Stimulated activated naive CD8-positive, alpha-beta T cell treated with anti-CD3 and anti-CD28 coated beads, Interleukin-15, Interleukin-2, amounts not matched to agents 100 ng/mL and 50 ng/mL, for 24 hours (primary cell): ENCODE data around the gene EIF2B5.
"Not testable (repeated sequence)": the region's sequence is repeated elsewhere in the genome, so short reads cannot be mapped to it uniquely, and the experiment has no call there.

Source experiments
- H3K27ac Mint-ChIP-seq: one replicate; pipeline ENCODE4 v1.8.0; 2021; ENCODE audit warnings: mild to moderate bottlenecking, mixed read lengths
- H3K27me3 Mint-ChIP-seq: one replicate; pipeline ENCODE4 v1.8.0; 2021; ENCODE audit warnings: mixed read lengths
- H3K36me3 Mint-ChIP-seq: one replicate; pipeline ENCODE4 v1.8.0; 2021; ENCODE audit warnings: low read depth, mixed read lengths
- H3K4me1 Mint-ChIP-seq: one replicate; pipeline ENCODE4 v1.8.0; 2021; ENCODE audit warnings: low read depth, mixed read lengths
- H3K4me3 Mint-ChIP-seq: one replicate; pipeline ENCODE4 v1.8.0; 2021; ENCODE audit warnings: mild to moderate bottlenecking, mixed read lengths
- H3K9me3 Mint-ChIP-seq: one replicate; pipeline ENCODE4 v1.8.0; 2021; ENCODE audit warnings: mixed read lengths

EIF2B5 gene

DNA sequence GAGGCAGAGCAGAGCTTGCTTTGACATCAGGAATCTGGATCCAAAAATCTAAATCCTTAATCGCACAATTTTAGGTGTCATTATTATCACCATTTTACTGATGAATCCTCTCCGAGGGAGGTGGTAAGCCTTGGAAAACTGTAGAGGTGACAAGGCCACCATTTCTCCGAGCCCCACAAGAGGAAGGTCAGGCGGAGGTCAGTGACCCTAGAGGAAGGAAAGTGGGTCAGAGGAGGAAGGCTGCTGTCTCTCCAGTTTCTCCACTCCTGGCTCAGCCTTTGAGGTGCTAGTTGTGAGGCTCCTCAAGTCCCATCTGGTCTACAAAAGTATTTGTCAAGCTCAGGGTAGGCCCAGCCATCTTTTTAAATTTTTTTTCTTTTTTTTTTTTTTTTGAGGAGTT lies 23.2 kb downstream of the EIF2B5 start:
- Mint-ChIP-seq H3K4me1 (peaks cover 32% of the 10 kb centered on the region), H3K27ac (no peak overlapping the region), H3K36me3 (peaks cover 5% of the 10 kb centered on the region), H3K9me3 (no peaks in the 10 kb centered on the region), H3K27me3 (no peaks in the 10 kb centered on the region), H3K4me3 (no peak overlapping the region)

DNA sequence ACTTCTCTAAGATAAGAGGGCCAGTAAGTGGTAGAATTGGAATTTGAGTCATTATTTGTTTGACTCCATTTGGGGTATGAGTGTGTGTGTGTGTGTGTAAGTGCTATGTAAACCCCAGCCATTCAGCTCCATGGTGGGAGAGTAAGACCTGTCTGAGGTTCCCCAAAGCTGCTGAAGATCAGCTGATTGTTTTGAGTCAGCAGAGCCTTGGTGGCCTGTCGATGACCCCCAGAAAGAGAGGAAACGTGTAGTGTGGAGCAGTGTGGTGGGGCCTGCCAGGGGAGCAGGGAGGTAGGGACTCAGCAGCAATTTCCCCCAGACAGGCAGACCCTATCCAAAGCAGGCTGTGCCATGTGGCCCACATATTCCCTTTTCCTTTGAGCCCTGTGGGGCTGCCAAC lies 25.3 kb downstream of the EIF2B5 start:
- Mint-ChIP-seq H3K9me3 (no peaks in the 10 kb centered on the region), H3K4me1 (peaks cover 32% of the 10 kb centered on the region), H3K27ac (no peak overlapping the region), H3K4me3 (no peak overlapping the region), H3K36me3 (peaks cover 13% of the 10 kb centered on the region), H3K27me3 (no peaks in the 10 kb centered on the region)

GRCh38 chr3:184162571-184163070 lies 27.5 kb downstream of the EIF2B5 start:
- peaks cover 24% of the 10 kb centered on the region for H3K36me3 Mint-ChIP-seq
- H3K27me3 Mint-ChIP-seq, H3K27ac Mint-ChIP-seq, H3K9me3 Mint-ChIP-seq, H3K4me3 Mint-ChIP-seq: not testable (repeated sequence)
- H3K4me1 Mint-ChIP-seq, result peaks cover 22% of the 10 kb centered on the region

DNA sequence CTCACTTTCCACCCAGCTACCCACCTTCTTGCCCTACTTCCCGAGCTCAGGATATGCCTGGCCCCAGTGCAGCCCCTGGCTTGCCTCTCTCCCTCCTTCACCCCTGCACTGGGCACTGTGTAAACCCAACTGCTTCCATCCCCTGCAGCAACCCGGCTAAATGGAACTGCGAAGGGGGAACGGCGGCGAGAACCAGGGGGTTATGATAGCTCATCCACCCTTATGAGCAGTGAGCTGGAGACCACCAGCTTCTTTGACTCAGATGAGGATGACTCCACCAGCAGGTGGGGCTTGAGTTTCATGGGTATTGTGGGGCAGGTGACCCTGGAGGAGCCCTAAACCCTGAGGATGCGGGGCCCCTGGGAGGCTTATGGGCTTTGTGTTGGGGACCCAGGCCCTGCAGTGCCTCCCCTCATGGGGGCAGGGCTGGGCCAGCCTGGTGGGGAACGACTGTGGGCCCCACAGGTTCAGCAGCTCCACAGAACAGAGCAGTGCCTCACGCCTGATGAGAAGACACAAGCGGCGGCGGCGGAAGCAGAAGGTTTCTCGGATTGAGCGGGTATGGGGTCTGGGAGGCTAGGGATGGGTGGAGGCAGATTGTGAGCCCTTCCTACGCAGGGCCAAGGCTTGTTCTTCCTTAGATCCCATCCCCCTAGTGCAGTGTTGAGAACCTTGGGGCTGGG lies 29.6 kb downstream of the EIF2B5 start:
- H3K9me3 Mint-ChIP-seq, result no peaks in the 10 kb centered on the region
- peaks cover 28% of the 10 kb centered on the region for H3K36me3 Mint-ChIP-seq
- no peaks in the 10 kb centered on the region for H3K27me3 Mint-ChIP-seq
- peaks cover 5% of the 10 kb centered on the region for H3K4me1 Mint-ChIP-seq
- H3K4me3 Mint-ChIP-seq, result no peak overlapping the region
- H3K27ac Mint-ChIP-seq, result no peak overlapping the region

GRCh38 chr3:184165543-184165942 lies 30.4 kb downstream of the EIF2B5 start:
- H3K4me3 Mint-ChIP-seq, result no peak overlapping the region
- H3K27me3 Mint-ChIP-seq, result no peaks in the 10 kb centered on the region
- no peaks in the 10 kb centered on the region for H3K9me3 Mint-ChIP-seq
- no peak overlapping the region for H3K27ac Mint-ChIP-seq
- H3K4me1 Mint-ChIP-seq, result no peaks in the 10 kb centered on the region
- H3K36me3 Mint-ChIP-seq, result peaks cover 23% of the 10 kb centered on the region

- H3K27ac Mint-ChIP-seq, result no peak overlapping the region
- peaks cover 30% of the 10 kb centered on the region for H3K36me3 Mint-ChIP-seq
- H3K27me3 Mint-ChIP-seq, result no peaks in the 10 kb centered on the region
- H3K4me3 Mint-ChIP-seq, result no peak overlapping the region
- H3K9me3 Mint-ChIP-seq, result no peaks in the 10 kb centered on the region
- H3K4me1 Mint-ChIP-seq, result no peaks in the 10 kb centered on the region
These were observed 31.5 kb downstream of the EIF2B5 start for GRCh38 chr3:184166671-184167070.

DNA sequence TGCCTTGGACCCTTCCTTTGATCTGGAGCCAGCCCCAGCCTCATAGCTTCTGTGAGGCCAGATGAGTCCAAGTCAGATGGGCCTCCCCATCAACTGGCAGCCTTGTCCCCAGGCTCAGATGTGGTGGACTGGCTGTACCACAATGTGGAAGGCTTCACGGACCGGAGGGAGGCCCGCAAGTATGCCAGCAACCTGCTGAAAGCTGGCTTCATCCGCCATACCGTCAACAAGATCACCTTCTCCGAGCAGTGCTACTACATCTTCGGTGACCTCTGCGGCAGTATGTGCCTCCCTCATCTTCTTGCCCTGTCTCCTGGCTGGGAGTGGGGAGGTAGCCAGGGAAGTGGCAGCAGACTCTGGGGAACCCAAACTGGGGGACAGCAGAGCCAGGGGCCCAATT lies 32.6 kb downstream of the EIF2B5 start:
- H3K9me3 Mint-ChIP-seq, result no peaks in the 10 kb centered on the region
- no peak overlapping the region for H3K4me3 Mint-ChIP-seq
- no peak overlapping the region for H3K27ac Mint-ChIP-seq
- H3K4me1 Mint-ChIP-seq, result no peaks in the 10 kb centered on the region
- no peaks in the 10 kb centered on the region for H3K27me3 Mint-ChIP-seq
- peaks cover 32% of the 10 kb centered on the region for H3K36me3 Mint-ChIP-seq

GRCh38 chr3:184168363-184169120 lies 33.4 kb downstream of the EIF2B5 start:
- Mint-ChIP-seq H3K36me3 (peaks cover 35% of the 10 kb centered on the region), H3K9me3 (no peaks in the 10 kb centered on the region), H3K4me3 (no peak overlapping the region), H3K4me1 (no peaks in the 10 kb centered on the region), H3K27ac (no peak overlapping the region), H3K27me3 (no peaks in the 10 kb centered on the region)

GRCh38 chr3:184169896-184170875 lies 35.0 kb downstream of the EIF2B5 start:
- Mint-ChIP-seq H3K4me3 (no peak overlapping the region), H3K27ac (no peak overlapping the region), H3K27me3 (no peaks in the 10 kb centered on the region), H3K9me3 (no peaks in the 10 kb centered on the region), H3K4me1 (peaks cover 5% of the 10 kb centered on the region), H3K36me3 (peaks cover 28% of the 10 kb centered on the region)

- Mint-ChIP-seq H3K9me3 (no peaks in the 10 kb centered on the region), H3K27ac (no peak overlapping the region), H3K4me3 (no peak overlapping the region), H3K27me3 (no peaks in the 10 kb centered on the region), H3K4me1 (peaks cover 19% of the 10 kb centered on the region), H3K36me3 (peaks cover 24% of the 10 kb centered on the region)
These were observed 36.4 kb downstream of the EIF2B5 start for GRCh38 chr3:184171562-184171961.

GRCh38 chr3:184172681-184173373 lies 37.7 kb downstream of the EIF2B5 start:
- H3K4me1 Mint-ChIP-seq, result peaks cover 28% of the 10 kb centered on the region
- H3K27me3 Mint-ChIP-seq, result no peaks in the 10 kb centered on the region
- no peak overlapping the region for H3K27ac Mint-ChIP-seq
- H3K4me3 Mint-ChIP-seq, result no peak overlapping the region
- H3K36me3 Mint-ChIP-seq, result peaks cover 18% of the 10 kb centered on the region
- no peaks in the 10 kb centered on the region for H3K9me3 Mint-ChIP-seq

DNA sequence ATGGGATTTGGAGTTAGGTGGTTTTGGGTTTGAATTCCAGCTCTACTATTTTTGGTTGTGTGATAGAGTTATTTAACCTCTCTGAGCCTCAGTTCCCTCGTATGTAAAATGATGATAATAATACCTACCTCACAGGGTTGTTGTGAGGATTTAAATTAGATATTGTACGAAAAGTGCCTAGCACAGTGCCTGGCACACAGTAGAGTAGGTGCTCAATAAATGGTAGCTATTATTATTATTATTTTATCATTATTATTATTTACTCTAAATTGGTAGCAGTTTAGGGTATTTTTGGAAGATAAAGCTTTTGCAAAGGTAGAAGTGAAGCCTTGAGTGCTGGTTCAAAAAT lies 38.2 kb downstream of the EIF2B5 start:
- no peak overlapping the region for H3K27ac Mint-ChIP-seq

GRCh38 chr3:184174284-184174645 lies 39.1 kb downstream of the EIF2B5 start:
- peak overlapping the region; percentile 98 for H3K4me3 Mint-ChIP-seq
- H3K36me3 Mint-ChIP-seq, result peaks cover 25% of the 10 kb centered on the region
- peaks cover 33% of the 10 kb centered on the region for H3K4me1 Mint-ChIP-seq
- no peaks in the 10 kb centered on the region for H3K9me3 Mint-ChIP-seq
- no peaks in the 10 kb centered on the region for H3K27me3 Mint-ChIP-seq
- H3K27ac Mint-ChIP-seq, result peak overlapping the region; percentile 36

More for the DNA sequence above, 38.2 kb downstream of the EIF2B5 start:
- H3K36me3 Mint-ChIP-seq, result peaks cover 22% of the 10 kb centered on the region
- no peaks in the 10 kb centered on the region for H3K27me3 Mint-ChIP-seq
- no peaks in the 10 kb centered on the region for H3K9me3 Mint-ChIP-seq
- H3K4me3 Mint-ChIP-seq, result no peak overlapping the region
- H3K4me1 Mint-ChIP-seq, result peaks cover 33% of the 10 kb centered on the region

DNA sequence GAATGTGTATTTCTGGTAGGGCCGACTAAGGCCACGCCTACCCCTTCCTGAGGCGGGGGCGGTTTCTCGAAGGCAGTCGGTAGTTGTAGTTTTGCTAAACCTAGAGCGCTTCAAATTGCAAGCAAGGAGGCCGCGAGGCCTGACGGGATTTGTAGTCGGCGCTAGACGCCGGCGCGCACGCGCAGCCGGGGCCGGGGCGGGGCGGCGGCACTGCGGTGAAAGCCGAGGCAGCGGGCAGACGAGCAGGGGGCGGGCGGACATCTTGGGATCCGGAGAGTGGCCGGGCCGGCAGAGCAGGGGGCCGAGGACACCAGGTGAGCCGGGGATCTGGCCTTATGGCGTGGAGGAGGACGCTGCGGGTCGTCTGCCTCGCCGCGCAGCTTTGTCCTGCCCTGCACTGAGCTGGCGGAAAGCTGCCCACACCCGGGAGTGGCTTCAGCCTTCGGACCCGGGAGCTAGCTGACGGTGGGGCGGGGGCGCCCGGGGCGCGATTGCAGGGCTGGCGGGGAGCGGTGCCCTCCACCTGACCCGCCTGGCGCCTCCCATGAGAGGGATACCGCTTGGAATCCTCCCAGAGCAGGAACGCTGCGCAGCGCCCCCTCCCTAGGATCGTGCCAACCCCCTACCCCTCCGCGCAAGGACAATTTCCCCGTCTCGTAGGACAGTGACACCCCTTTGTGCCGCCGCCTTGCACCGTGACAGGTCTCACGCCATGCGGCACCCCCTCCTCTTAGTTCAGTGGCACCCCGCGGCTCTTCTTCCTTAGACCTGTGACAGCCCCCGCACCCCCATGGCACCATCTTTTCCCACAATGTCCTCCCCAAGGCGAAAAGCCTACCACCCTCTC lies 39.7 kb downstream of the EIF2B5 start, which contains the start of gene AP2M1:
Gene AP2M1 (plus strand): TSS at position 210 of the 847 bp plus-strand sequence. CDS start 2,139 bp downstream, outside the sequence.
- H3K9me3 Mint-ChIP-seq, result no peaks in the 10 kb centered on the region
- H3K4me3 Mint-ChIP-seq, result peak within 1 kb of the TSS; percentile 98
- peak within 1 kb of the TSS; percentile 74 for H3K27ac Mint-ChIP-seq
- no peaks in the 10 kb centered on the region for H3K27me3 Mint-ChIP-seq
- H3K36me3 Mint-ChIP-seq, result peaks cover 32% of the 10 kb centered on the region
- H3K4me1 Mint-ChIP-seq, result peaks cover 33% of the 10 kb centered on the region
